ENCODE measurements around the gene ENPEP.
"Not testable (repeated sequence)": the region's sequence is repeated elsewhere in the genome, so short reads cannot be mapped to it uniquely, and the experiment has no call there.

The ENPEP gene

GRCh38 chr4:110454441-110454840, 21.5 kb upstream of the ENPEP start:
- no peak for TF ChIP-seq CTCF (IDR thresholded peaks at IDR 0.05; ENCODE audit: control insufficient read depth, insufficient read depth, low read depth, low read length, missing control alignments)
- no peak overlapping the region for H3K4me3 ChIP-seq (ENCODE audit: control insufficient read depth, low read depth, low read length)
- no peak for DNase-seq (ENCODE audit: low read depth)

- H3K4me3 ChIP-seq (ENCODE audit: control insufficient read depth, low read depth, low read length), result no peak overlapping the region
- DNase-seq (ENCODE audit: low read depth), result no peak
- no peak for TF ChIP-seq CTCF (IDR thresholded peaks at IDR 0.05; ENCODE audit: control insufficient read depth, insufficient read depth, low read depth, low read length, missing control alignments)
These were observed 17.3 kb upstream of the ENPEP start for GRCh38 chr4:110458494-110459266.

- no peak overlapping the region for H3K4me3 ChIP-seq (ENCODE audit: control insufficient read depth, low read depth, low read length)
- TF ChIP-seq CTCF (IDR thresholded peaks at IDR 0.05; ENCODE audit: control insufficient read depth, insufficient read depth, low read depth, low read length, missing control alignments), result no peak
- DNase-seq (ENCODE audit: low read depth), result no peak
These were observed 15.7 kb upstream of the ENPEP start for GRCh38 chr4:110460074-110460746.

GRCh38 chr4:110467400-110467799, 8.6 kb upstream of the ENPEP start:
- no peak overlapping the region for H3K4me3 ChIP-seq (ENCODE audit: control insufficient read depth, low read depth, low read length)
- DNase-seq (ENCODE audit: low read depth), result no peak
- TF ChIP-seq CTCF (IDR thresholded peaks at IDR 0.05; ENCODE audit: control insufficient read depth, insufficient read depth, low read depth, low read length, missing control alignments), result no peak

GRCh38 chr4:110472583-110473329, 3.2 kb upstream of the ENPEP start:
- no peak for TF ChIP-seq CTCF (IDR thresholded peaks at IDR 0.05; ENCODE audit: control insufficient read depth, insufficient read depth, low read depth, low read length, missing control alignments)
- DNase-seq (ENCODE audit: low read depth), result no peak
- no peak overlapping the region for H3K4me3 ChIP-seq (ENCODE audit: control insufficient read depth, low read depth, low read length)

- no peak overlapping the region for H3K4me3 ChIP-seq (ENCODE audit: control insufficient read depth, low read depth, low read length)
- no peak for TF ChIP-seq CTCF (IDR thresholded peaks at IDR 0.05; ENCODE audit: control insufficient read depth, insufficient read depth, low read depth, low read length, missing control alignments)
- no peak for DNase-seq (ENCODE audit: low read depth)
These were observed 1.5 kb upstream of the ENPEP start for GRCh38 chr4:110474481-110474880.

- not testable (repeated sequence) for DNase-seq (ENCODE audit: low read depth); H3K4me3 ChIP-seq (ENCODE audit: control insufficient read depth, low read depth, low read length)
These were observed 875 bp upstream of the ENPEP start for GRCh38 chr4:110475080-110475479.
